ENCODE measurements around the gene AVL9.
"Not testable (repeated sequence)": the region's sequence is repeated elsewhere in the genome, so short reads cannot be mapped to it uniquely, and the experiment has no call there.

Gene AVL9

DNA sequence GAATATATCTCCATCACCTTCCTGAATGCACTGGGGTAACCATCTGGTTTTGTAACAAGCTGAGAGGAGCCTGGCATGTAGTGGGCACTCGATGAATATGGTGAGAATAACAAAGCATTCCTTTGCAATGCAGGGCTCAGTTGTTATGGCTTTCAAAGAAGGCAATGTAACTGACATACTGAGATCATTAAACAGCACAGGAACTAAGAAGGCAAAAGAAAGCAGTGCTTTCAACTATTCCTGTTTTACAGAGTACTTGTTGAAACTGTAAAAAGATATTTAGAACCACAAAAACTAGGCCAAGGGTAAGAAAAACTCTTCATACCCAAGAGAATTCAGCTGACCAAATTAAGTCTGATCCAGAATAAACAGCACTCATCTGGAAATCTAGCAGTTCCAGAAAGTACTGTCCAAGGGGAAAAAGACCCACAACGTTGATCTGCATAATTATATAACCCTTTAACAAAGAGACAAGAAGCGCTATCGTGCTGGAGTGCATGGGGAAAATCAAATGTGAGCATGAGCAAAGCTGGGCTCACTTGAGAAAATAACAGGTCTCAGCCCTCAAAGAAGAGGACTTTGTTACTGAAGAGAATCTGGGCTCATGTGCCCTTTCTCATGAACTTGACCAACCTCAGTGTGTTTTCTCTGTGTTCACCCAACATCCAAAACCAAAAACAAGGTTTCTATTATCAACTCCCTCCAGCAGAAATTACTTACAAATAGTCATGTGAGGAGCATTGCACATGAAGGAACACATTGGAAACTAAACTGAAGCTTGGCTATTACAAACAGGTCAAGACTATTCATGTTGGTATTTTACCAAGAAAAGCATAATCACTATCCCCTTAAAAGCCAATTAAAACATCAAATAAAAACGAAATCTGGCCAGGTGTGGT is 116.2 kb downstream of the AVL9 start:
- H3K4me3 ChIP-seq (ENCODE audit: low read depth, low read length), result no peak overlapping the region
- no peak for TF ChIP-seq CTCF (IDR thresholded peaks at IDR 0.05; ENCODE audit: control insufficient read depth, extremely low read depth, insufficient read depth)
- no peak for DNase-seq (ENCODE audit: low read depth)

GRCh38 chr7:32616625-32617024 is 121.3 kb downstream of the AVL9 start:
- H3K4me3 ChIP-seq (ENCODE audit: low read depth, low read length), result no peak overlapping the region
- DNase-seq (ENCODE audit: low read depth), result no peak
- no peak for TF ChIP-seq CTCF (IDR thresholded peaks at IDR 0.05; ENCODE audit: control insufficient read depth, extremely low read depth, insufficient read depth)

DNA sequence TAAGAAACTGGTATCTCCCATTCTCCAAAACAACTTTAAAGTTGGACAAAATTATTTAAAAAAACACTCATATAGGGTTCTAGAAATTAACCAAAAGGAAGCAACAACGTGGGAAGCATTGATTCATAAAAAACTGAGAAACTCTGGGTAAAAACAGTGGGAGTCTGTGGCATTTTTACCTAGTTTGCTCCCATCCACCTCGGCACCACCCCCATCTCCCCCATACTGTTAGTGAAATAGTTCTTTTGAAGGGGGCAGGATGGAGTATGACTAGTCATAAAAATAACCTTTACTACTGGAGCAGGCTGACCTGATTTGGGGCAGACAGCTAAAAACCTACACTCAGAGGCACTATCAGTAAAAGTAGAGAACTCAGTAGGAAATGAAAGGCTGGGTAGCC is 123.2 kb downstream of the AVL9 start:
- TF ChIP-seq CTCF (IDR thresholded peaks at IDR 0.05; ENCODE audit: control insufficient read depth, extremely low read depth, insufficient read depth), result no peak
- H3K4me3 ChIP-seq (ENCODE audit: low read depth, low read length), result no peak overlapping the region
- DNase-seq (ENCODE audit: low read depth), result no peak

DNA sequence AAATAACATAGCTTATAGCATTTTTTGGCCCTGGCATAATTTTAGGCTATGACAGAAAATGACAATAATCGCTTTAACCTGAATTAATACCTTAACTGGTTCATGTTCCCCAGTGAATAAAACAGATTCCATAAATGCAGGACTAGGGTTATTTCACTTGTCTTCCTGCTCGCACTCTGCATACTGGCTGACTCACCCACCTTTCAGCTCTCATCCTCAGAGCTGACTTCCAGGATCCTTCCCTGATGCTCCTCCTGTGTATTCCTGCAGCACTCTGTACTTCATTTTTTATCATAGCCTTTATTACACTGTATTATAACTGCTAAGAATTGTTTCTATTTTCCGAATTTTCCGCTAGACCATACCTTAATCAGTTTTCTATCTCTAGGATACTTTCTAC is 123.7 kb downstream of the AVL9 start:
- no peak for DNase-seq (ENCODE audit: low read depth)
- no peak for TF ChIP-seq CTCF (IDR thresholded peaks at IDR 0.05; ENCODE audit: control insufficient read depth, extremely low read depth, insufficient read depth)

DNA sequence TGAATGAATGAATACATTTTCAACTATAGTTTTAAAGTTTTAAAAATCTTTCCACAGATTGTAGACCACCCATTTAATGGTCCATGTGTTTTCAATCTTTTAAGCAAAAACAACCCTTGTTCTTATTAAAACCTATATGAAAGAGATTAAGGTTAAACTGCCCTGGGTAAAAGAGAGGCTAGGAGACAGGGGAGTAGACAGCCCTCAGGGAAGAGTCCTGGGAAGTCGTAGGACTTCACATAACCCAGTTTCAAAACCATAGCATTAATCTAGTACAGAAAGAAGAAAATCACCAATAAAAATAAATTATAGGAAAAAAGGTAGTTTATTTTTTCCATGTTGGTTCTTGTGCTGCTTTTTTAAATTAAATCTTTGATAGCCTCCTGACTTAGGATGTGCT is 124.1 kb downstream of the AVL9 start:
- DNase-seq (ENCODE audit: low read depth), result not testable (repeated sequence)

More for the DNA sequence above, 123.7 kb downstream of the AVL9 start:
- no peak overlapping the region for H3K4me3 ChIP-seq (ENCODE audit: low read depth, low read length)

DNA sequence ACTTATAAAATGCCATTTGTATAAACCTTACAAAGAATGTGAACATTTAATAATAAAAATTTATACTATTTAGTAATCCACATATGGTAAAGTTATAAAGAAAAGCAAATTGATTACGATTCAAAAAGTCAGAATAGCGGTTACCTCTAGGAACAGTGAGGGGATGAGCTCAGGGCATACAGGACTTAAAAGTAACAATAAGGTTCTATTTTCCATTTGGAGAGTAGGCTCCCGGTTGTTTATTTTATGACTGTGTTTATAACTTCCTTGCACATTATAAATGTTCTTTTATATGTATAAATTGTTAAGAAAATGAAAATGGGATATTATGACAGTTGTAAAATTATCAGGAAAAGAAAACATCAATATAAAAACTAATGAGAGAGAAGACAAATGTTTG is 135.7 kb downstream of the AVL9 start:
- no peak for TF ChIP-seq CTCF (IDR thresholded peaks at IDR 0.05; ENCODE audit: control insufficient read depth, extremely low read depth, insufficient read depth)
- no peak overlapping the region for H3K4me3 ChIP-seq (ENCODE audit: low read depth, low read length)
- DNase-seq (ENCODE audit: low read depth), result no peak

More for the DNA sequence above, 124.1 kb downstream of the AVL9 start:
- H3K4me3 ChIP-seq (ENCODE audit: low read depth, low read length), result not testable (repeated sequence)

GRCh38 chr7:32631590-32632497 is 136.6 kb downstream of the AVL9 start:
- DNase-seq (ENCODE audit: low read depth); H3K4me3 ChIP-seq (ENCODE audit: low read depth, low read length): not testable (repeated sequence)

- not testable (repeated sequence) for H3K4me3 ChIP-seq (ENCODE audit: low read depth, low read length)
Measured at GRCh38 chr7:32633446-32633845, 138.2 kb downstream of the AVL9 start.

GRCh38 chr7:32634798-32635393 is 139.6 kb downstream of the AVL9 start:
- not testable (repeated sequence) for DNase-seq (ENCODE audit: low read depth); H3K4me3 ChIP-seq (ENCODE audit: low read depth, low read length)

More at GRCh38 chr7:32633446-32633845, 138.2 kb downstream of the AVL9 start:
- not testable (repeated sequence) for DNase-seq (ENCODE audit: low read depth)

- DNase-seq (ENCODE audit: low read depth); H3K4me3 ChIP-seq (ENCODE audit: low read depth, low read length): not testable (repeated sequence)
Measured at GRCh38 chr7:32636725-32637462, 141.6 kb downstream of the AVL9 start.

- DNase-seq (ENCODE audit: low read depth); H3K4me3 ChIP-seq (ENCODE audit: low read depth, low read length): not testable (repeated sequence)
Measured at GRCh38 chr7:32637611-32638010, 142.3 kb downstream of the AVL9 start.

Measured in LNCaP clone FGC (cell line).